Body of pancreas (tissue), 4 donors: ENCODE data around the gene AP1M2. TPM values are rescaled to one million over a fixed set of nuclear protein-coding genes. Genes with fewer than 3 reads are reported as not detected.

Experiments
- ATAC-seq: fragments of 150-250 bp; one replicate; pipeline ENCODE4 v1.9.1; 2016
- DNase-seq, 4 donors: peaks; one replicate each; pipeline ENCODE4 v3.0.0-alpha.2; 2019
- H3K27ac ChIP-seq, 4 donors: fragments of 200-600 bp; sonication (generic); 1 replicate in 3 of 4; 2 replicates in 1 of 4; pipeline versions ENCODE4 v1.5.1 to v1.6.1; 2016 to 2019; ENCODE audit warnings: mild to moderate bottlenecking in 1 of 4, mixed read lengths in 1 of 4, moderate library complexity in 1 of 4
- H3K27me3 ChIP-seq, 2 donors: fragments of 200-600 bp; sonication (generic); one replicate each; pipeline ENCODE4 v1.6.0; 2016; ENCODE audit warnings: mild to moderate bottlenecking in 1 of 2
- H3K36me3 ChIP-seq, 2 donors: fragments of 200-600 bp; sonication (generic); replicated peaks in 1 of 2; 2 replicates each; pipeline ENCODE4 v1.5.1; 2016; ENCODE audit warnings: low read depth in 2 of 2; ENCODE audit not compliant: insufficient read depth in 1 of 2
- H3K4me1 ChIP-seq: fragments of 200-600 bp; sonication (generic); one replicate; pipeline ENCODE4 v1.6.0; 2016
- H3K4me3 ChIP-seq, 2 donors: fragments of 200-600 bp; sonication (generic); 1 replicate in 1 of 2; 2 replicates in 1 of 2; pipeline ENCODE4 v1.5.1; 2016 to 2019
- H3K9me3 ChIP-seq, 3 donors: fragments of 200-600 bp; sonication (generic); 1 replicate in 2 of 3; 2 replicates in 1 of 3; pipeline ENCODE4 v1.5.1; 2016
- CTCF ChIP-seq, 7 experiments: fragments of 450-650 bp in 4 of 7; fragments of 200-600 bp in 3 of 7; sonication (generic) in 3 of 7; IDR thresholded peaks; one replicate each; pipeline ENCODE4 v1.5.1; 2016 to 2019; ENCODE audit warnings: antibody characterized with exemption in 7 of 7
- POLR2A ChIP-seq, 3 donors: fragments of 450-650 bp; IDR thresholded peaks; one replicate each; pipeline ENCODE4 v1.6.1; 2016; ENCODE audit warnings: antibody characterized with exemption in 3 of 3, mild to moderate bottlenecking in 2 of 3
- WGBS, 2 donors: methylation state at CpG; one replicate each; pipeline ENCODE4 v1.1.5; 2017; 5-methylcytosine and 5-hydroxymethylcytosine counted together
- intact Hi-C: fragments of 100-400 bp; cut with DNase I; formaldehyde crosslinking; loops from one replicate; pipeline ENCODE4 v1.15.1; 2023
- total RNA-seq, 2 donors: library from RNA; depleted of rRNA; stranded (reverse); fragments of >200 nt; gene quantifications; one replicate each; pipeline ENCODE4 v1.1.0, GENCODE V29; 2016

Gene AP1M2
- total RNA-seq, 2 donors from 2014 or later, result 25.7 to 30.6 TPM

GRCh38 chr19:10554760-10555609, 32.1 kb downstream of the AP1M2 start:
- TF ChIP-seq CTCF (IDR thresholded peaks at IDR 0.05), result no peak
- TF ChIP-seq POLR2A (IDR thresholded peaks at IDR 0.05), result no peak
- intact Hi-C loops, result no loop called here
- DNase-seq, result no peak
- H3K27me3 ChIP-seq, result no peaks in the 10 kb centered on the region
- H3K4me1 ChIP-seq, result no peaks in the 10 kb centered on the region
- H3K4me3 ChIP-seq, result no peak overlapping the region
- H3K36me3 ChIP-seq, result peaks cover 0 to 25% of the 10 kb centered on the region in 2 donors
- H3K9me3 ChIP-seq, result no peaks in the 10 kb centered on the region
- no peak overlapping the region for H3K27ac ChIP-seq
- 75 to 84% methylated on average over 19 to 30 of the region's 30 CpGs for WGBS, 2 donors
- ATAC-seq, result no peak

- H3K4me1 ChIP-seq, result no peaks in the 10 kb centered on the region
- H3K36me3 ChIP-seq, result peaks cover 0 to 22% of the 10 kb centered on the region in 2 donors
- no peaks in the 10 kb centered on the region for H3K9me3 ChIP-seq
- no peak for TF ChIP-seq CTCF (IDR thresholded peaks at IDR 0.05)
- TF ChIP-seq POLR2A (IDR thresholded peaks at IDR 0.05), result no peak
- H3K27ac ChIP-seq, result no peak overlapping the region
- WGBS, 2 donors, result 63 to 64% methylated on average over 1 to 12 of the region's 12 CpGs
- no peak overlapping the region for H3K4me3 ChIP-seq
- H3K27me3 ChIP-seq, result no peaks in the 10 kb centered on the region
- DNase-seq (peak in 2 of 4 donors; percentile 22 to 27), ATAC-seq (no peak)
- intact Hi-C loops, result no loop called here
Observed at GRCh38 chr19:10553943-10554381, 33.1 kb downstream of the AP1M2 start.

GRCh38 chr19:10553087-10553667, 33.9 kb downstream of the AP1M2 start:
- intact Hi-C loops, result no loop called here
- Histone ChIP-seq H3K27ac (no peak overlapping the region), H3K4me3 (no peak overlapping the region), H3K36me3 (peaks cover 0 to 21% of the 10 kb centered on the region in 2 donors), H3K4me1 (no peaks in the 10 kb centered on the region), H3K27me3 (no peaks in the 10 kb centered on the region), H3K9me3 (no peaks in the 10 kb centered on the region)
- TF ChIP-seq CTCF (IDR thresholded peaks at IDR 0.05), result no peak
- no peak for TF ChIP-seq POLR2A (IDR thresholded peaks at IDR 0.05)
- DNase-seq (no peak), ATAC-seq (no peak)
- 78 to 80% methylated on average over 8 to 13 of the region's 13 CpGs for WGBS, 2 donors

- H3K27me3 ChIP-seq, result no peaks in the 10 kb centered on the region
- 85 to 90% methylated on average over 9 to 12 of the region's 12 CpGs for WGBS, 2 donors
- H3K4me3 ChIP-seq, result no peak overlapping the region
- peaks cover 0 to 21% of the 10 kb centered on the region in 2 donors for H3K36me3 ChIP-seq
- no peak overlapping the region for H3K27ac ChIP-seq
- H3K4me1 ChIP-seq, result no peaks in the 10 kb centered on the region
- TF ChIP-seq POLR2A (IDR thresholded peaks at IDR 0.05), result no peak
- TF ChIP-seq CTCF (IDR thresholded peaks at IDR 0.05), result no peak
- no peaks in the 10 kb centered on the region for H3K9me3 ChIP-seq
- ATAC-seq, result no peak
- intact Hi-C loops, result no loop called here
- no peak for DNase-seq
Observed at GRCh38 chr19:10552510-10553053, 34.5 kb downstream of the AP1M2 start.
